H9 (cell line): ENCODE data around the gene CYTH3. TPM values are rescaled to one million over a fixed set of nuclear protein-coding genes. Genes with fewer than 3 reads are reported as not detected.

Experiments
- DNase-seq: peaks from one replicate; pipeline ENCODE4 v3.0.0-alpha.2; 2017
- H2AFZ ChIP-seq: one replicate; pipeline ENCODE4 v1.6.1; 2013; ENCODE audit warnings: mild to moderate bottlenecking, low read length, control low read depth, moderate library complexity
- H2AK5ac ChIP-seq: 2 replicates; pipeline ENCODE4 v1.6.1; 2013; ENCODE audit warnings: low read length, control low read depth, mixed read lengths; ENCODE audit not compliant: insufficient read length
- H2BK120ac ChIP-seq: one replicate; pipeline ENCODE4 v1.6.1; 2013; ENCODE audit warnings: low read depth, mild to moderate bottlenecking, low read length, control low read depth, inconsistent platforms; ENCODE audit not compliant: poor library complexity, severe bottlenecking
- H2BK12ac ChIP-seq: 2 replicates; pipeline ENCODE4 v1.6.1; 2013; ENCODE audit warnings: low read length, control low read depth, mixed read lengths, low read depth; ENCODE audit not compliant: insufficient read length
- H2BK15ac ChIP-seq: 2 replicates; pipeline ENCODE4 v1.6.1; 2013; ENCODE audit warnings: low read depth, low read length, control low read depth
- H2BK20ac ChIP-seq: one replicate; pipeline ENCODE4 v1.6.1; 2013; ENCODE audit warnings: low read depth, mild to moderate bottlenecking, low read length, control low read depth, inconsistent platforms; ENCODE audit not compliant: poor library complexity, severe bottlenecking
- H2BK5ac ChIP-seq: 2 replicates; pipeline ENCODE4 v1.6.1; 2013; ENCODE audit warnings: low read length, control low read depth, mixed read lengths; ENCODE audit not compliant: insufficient read length
- H3K14ac ChIP-seq: 2 replicates; pipeline ENCODE4 v1.6.1; 2013; ENCODE audit warnings: low read length, control low read depth; ENCODE audit not compliant: insufficient read depth
- H3K18ac ChIP-seq: 2 replicates; pipeline ENCODE4 v1.6.1; 2013; ENCODE audit warnings: low read depth, mild to moderate bottlenecking, mixed read lengths, low read length, control low read depth; ENCODE audit not compliant: insufficient read length
- H3K23ac ChIP-seq: 2 replicates; pipeline ENCODE4 v1.6.1; 2013; ENCODE audit warnings: low read length, control low read depth, mixed read lengths, low read depth; ENCODE audit not compliant: insufficient read length
- H3K23me2 ChIP-seq: 2 replicates; pipeline ENCODE4 v1.6.1; 2013; ENCODE audit warnings: low read depth, mild to moderate bottlenecking, mixed read lengths, low read length, control low read depth; ENCODE audit not compliant: insufficient read length, poor library complexity, severe bottlenecking
- H3K27ac ChIP-seq: 2 replicates; pipeline ENCODE4 v1.5.1; 2013; ENCODE audit warnings: low read length, control low read depth, mixed read lengths, low read depth; ENCODE audit not compliant: insufficient read length
- H3K27me3 ChIP-seq: 2 replicates; pipeline ENCODE4 v1.6.1; 2013; ENCODE audit warnings: low read length, control low read depth, inconsistent platforms; ENCODE audit not compliant: insufficient read depth
- H3K4ac ChIP-seq: 2 replicates; pipeline ENCODE4 v1.6.1; 2013; ENCODE audit warnings: low read depth, mild to moderate bottlenecking, control low read depth, inconsistent platforms, low read length, moderate library complexity
- H3K4me1 ChIP-seq: 2 replicates; pipeline ENCODE4 v1.6.1; 2013; ENCODE audit warnings: low read length, control low read depth, inconsistent platforms; ENCODE audit not compliant: insufficient read depth
- H3K4me2 ChIP-seq: 2 replicates; pipeline ENCODE4 v1.6.1; 2013; ENCODE audit warnings: low read length, control low read depth, mixed read lengths; ENCODE audit not compliant: insufficient read length, insufficient read depth
- H3K56ac ChIP-seq: 2 replicates; pipeline ENCODE4 v1.6.1; 2013; ENCODE audit warnings: low read depth, mild to moderate bottlenecking, mixed read lengths, low read length, control low read depth; ENCODE audit not compliant: insufficient read length
- H3K79me1 ChIP-seq: 2 replicates; pipeline ENCODE4 v1.6.1; 2013; ENCODE audit warnings: low read depth, mild to moderate bottlenecking, moderate library complexity, low read length, control low read depth, inconsistent platforms; ENCODE audit not compliant: insufficient read depth, poor library complexity, severe bottlenecking
- H3K79me2 ChIP-seq: 2 replicates; pipeline ENCODE4 v1.6.1; 2013; ENCODE audit warnings: low read length, control low read depth, inconsistent platforms; ENCODE audit not compliant: insufficient read depth
- H3K9ac ChIP-seq: 2 replicates; pipeline ENCODE4 v1.6.1; 2013; ENCODE audit warnings: low read length, control low read depth, mixed read lengths; ENCODE audit not compliant: insufficient read length; ENCODE audit errors: extremely low read depth
- H3K9me3 ChIP-seq: one replicate; pipeline ENCODE4 v1.6.1; 2013; ENCODE audit warnings: low read depth, low read length, inconsistent platforms; ENCODE audit not compliant: control insufficient read depth
- H3T11ph ChIP-seq: one replicate; pipeline ENCODE4 v1.6.1; 2013; ENCODE audit warnings: mild to moderate bottlenecking, low read length, control low read depth, inconsistent platforms
- H4K20me1 ChIP-seq: one replicate; pipeline ENCODE4 v1.6.1; 2013; ENCODE audit not compliant: control insufficient read depth, insufficient read length, insufficient read depth
- H4K5ac ChIP-seq: 2 replicates; pipeline ENCODE4 v1.6.1; 2013; ENCODE audit warnings: low read depth, mild to moderate bottlenecking, mixed read lengths, low read length, control low read depth; ENCODE audit not compliant: insufficient read length
- H4K8ac ChIP-seq: replicated peaks from 2 replicates; pipeline ENCODE4 v1.6.1; 2013; ENCODE audit warnings: low read length, control low read depth, mixed read lengths, low read depth; ENCODE audit not compliant: insufficient read length
- H4K91ac ChIP-seq: 2 replicates; pipeline ENCODE4 v1.6.1; 2013; ENCODE audit warnings: low read depth, mild to moderate bottlenecking, moderate library complexity, mixed read lengths, low read length, control low read depth; ENCODE audit not compliant: insufficient read length
- H3K27ac Mint-ChIP-seq, 3 experiments: 2 replicates in 2 of 3; 3 replicates in 1 of 3; pipeline ENCODE4 v1.8.0; 2020 to 2021; ENCODE audit warnings: mixed read lengths in 3 of 3, mild to moderate bottlenecking in 1 of 3, moderate library complexity in 1 of 3
- H3K27me3 Mint-ChIP-seq: 2 replicates; pipeline ENCODE4 v1.8.0; 2021; ENCODE audit warnings: low read depth, mild to moderate bottlenecking, moderate library complexity, mixed read lengths
- H3K36me3 Mint-ChIP-seq, 3 experiments: 2 replicates in 2 of 3; 3 replicates in 1 of 3; pipeline ENCODE4 v1.8.0; 2020 to 2021; ENCODE audit warnings: low read depth in 3 of 3, mixed read lengths in 3 of 3; ENCODE audit not compliant: insufficient read depth in 1 of 3
- H3K4me1 Mint-ChIP-seq, 2 experiments: 2 replicates each; pipeline ENCODE4 v1.8.0; 2020; ENCODE audit warnings: mixed read lengths in 2 of 2
- H3K4me3 Mint-ChIP-seq, 2 experiments: 2 replicates in 1 of 2; 3 replicates in 1 of 2; pipeline ENCODE4 v1.8.0; 2020 to 2021; ENCODE audit warnings: mild to moderate bottlenecking in 2 of 2, mixed read lengths in 2 of 2, moderate library complexity in 1 of 2
- H3K9me3 Mint-ChIP-seq, 2 experiments: 2 replicates in 1 of 2; 3 replicates in 1 of 2; pipeline ENCODE4 v1.8.0; 2020; ENCODE audit warnings: mild to moderate bottlenecking in 2 of 2, mixed read lengths in 2 of 2, moderate library complexity in 1 of 2
- CTCF ChIP-seq: fragments of 200-600 bp; sonication (generic); conservative IDR thresholded peaks from 3 replicates; pipeline ENCODE4 v1.8.0; 2021; ENCODE audit warnings: antibody characterized with exemption, mild to moderate bottlenecking
- WGBS: extraction: QIAGEN DNeasy Blood & Tissue Kit; methylation state at CpG from one replicate; pipeline ENCODE4 v1.1.7; 2013; ENCODE audit warnings: missing lambda C conversion rate, low lambda C conversion rate, mixed read lengths; ENCODE audit not compliant: insufficient read length; ENCODE audit errors: extremely low coverage; 5-methylcytosine and 5-hydroxymethylcytosine counted together
- total RNA-seq: library from RNA; stranded (reverse); gene quantifications from 2 replicates; pipeline ENCODE4 v1.2.1, GENCODE V29; 2021

CYTH3 gene
- total RNA-seq, 1 experiment from 2014 or later = 12.3 TPM

- no CpG with 5 or more reads among the region's 4 CpGs for WGBS
- no peak overlapping the region for H3K4me2 ChIP-seq
These were observed 96.8 kb downstream of the CYTH3 start for GRCh38 chr7:6175645-6176044.

More at GRCh38 chr7:6175645-6176044, 96.8 kb downstream of the CYTH3 start:
- Histone ChIP-seq H4K20me1 (no peaks in the 10 kb centered on the region), H2BK12ac (no peak overlapping the region), H2BK120ac (no peak overlapping the region), H3K9ac (no peak overlapping the region), H2AK5ac (no peak overlapping the region), H2BK15ac (no peak overlapping the region), H2BK20ac (no peak overlapping the region), H3K56ac (no peak overlapping the region), H3K4ac (no peak overlapping the region), H3T11ph (no peak overlapping the region), H3K79me2 (no peaks in the 10 kb centered on the region), H3K14ac (no peak overlapping the region), H4K91ac (no peak overlapping the region), H3K27me3 (no peaks in the 10 kb centered on the region), H2BK5ac (no peak overlapping the region), H4K5ac (no peak overlapping the region), H3K23ac (no peak overlapping the region), H2AFZ (no peak overlapping the region), H3K27ac (no peak overlapping the region), H3K23me2 (no peaks in the 10 kb centered on the region), H4K8ac (no peak overlapping the region), H3K4me1 (peaks cover 4% of the 10 kb centered on the region; the same call in 1 of the 2 replicates), H3K79me1 (no peaks in the 10 kb centered on the region), H3K9me3 (no peaks in the 10 kb centered on the region), H3K18ac (no peak overlapping the region)
- Mint-ChIP-seq H3K9me3 (no peaks in the 10 kb centered on the region), H3K36me3 (peaks cover 0 to 7% (median 1%) of the 10 kb centered on the region in 3 experiments; a peak in 4 of 7 replicates), H3K4me1 (peaks cover 18 to 20% of the 10 kb centered on the region in 2 experiments), H3K27me3 (no peaks in the 10 kb centered on the region), H3K27ac (no peak overlapping the region), H3K4me3 (no peak overlapping the region)
- no peak for DNase-seq
- TF ChIP-seq CTCF = no peak
